NCI-H2107 treated with DMSO at 0.1 percent for 48 hours (cell line): Measurements from ENCODE around the gene BBX.

ENCODE experiments used
- DNase-seq: peaks from one replicate; lab custom pipeline; 2025; ENCODE audit not compliant: unreplicated experiment; lab: John Stamatoyannopoulos, UW

BBX gene

DNA sequence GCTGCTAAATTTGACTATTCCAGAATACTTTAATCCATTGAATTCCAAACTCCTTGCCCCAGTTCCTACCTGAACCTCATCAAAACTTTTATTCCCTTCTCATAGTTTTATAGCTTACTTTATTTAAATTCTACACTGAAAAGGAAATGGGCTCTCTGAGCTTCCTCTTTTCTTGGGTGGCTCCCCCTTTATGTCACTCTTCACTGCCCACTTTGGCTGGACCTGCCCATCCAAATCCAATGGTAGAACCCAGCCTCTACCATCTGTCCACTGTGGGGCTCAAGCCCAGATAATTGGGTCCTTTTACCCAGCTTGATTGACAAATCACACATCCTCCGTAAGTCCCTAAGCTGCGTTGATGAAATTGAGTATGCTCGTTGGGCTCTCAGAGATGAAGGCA lies 216.5 kb downstream of the BBX start:
- no peak for DNase-seq

DNA sequence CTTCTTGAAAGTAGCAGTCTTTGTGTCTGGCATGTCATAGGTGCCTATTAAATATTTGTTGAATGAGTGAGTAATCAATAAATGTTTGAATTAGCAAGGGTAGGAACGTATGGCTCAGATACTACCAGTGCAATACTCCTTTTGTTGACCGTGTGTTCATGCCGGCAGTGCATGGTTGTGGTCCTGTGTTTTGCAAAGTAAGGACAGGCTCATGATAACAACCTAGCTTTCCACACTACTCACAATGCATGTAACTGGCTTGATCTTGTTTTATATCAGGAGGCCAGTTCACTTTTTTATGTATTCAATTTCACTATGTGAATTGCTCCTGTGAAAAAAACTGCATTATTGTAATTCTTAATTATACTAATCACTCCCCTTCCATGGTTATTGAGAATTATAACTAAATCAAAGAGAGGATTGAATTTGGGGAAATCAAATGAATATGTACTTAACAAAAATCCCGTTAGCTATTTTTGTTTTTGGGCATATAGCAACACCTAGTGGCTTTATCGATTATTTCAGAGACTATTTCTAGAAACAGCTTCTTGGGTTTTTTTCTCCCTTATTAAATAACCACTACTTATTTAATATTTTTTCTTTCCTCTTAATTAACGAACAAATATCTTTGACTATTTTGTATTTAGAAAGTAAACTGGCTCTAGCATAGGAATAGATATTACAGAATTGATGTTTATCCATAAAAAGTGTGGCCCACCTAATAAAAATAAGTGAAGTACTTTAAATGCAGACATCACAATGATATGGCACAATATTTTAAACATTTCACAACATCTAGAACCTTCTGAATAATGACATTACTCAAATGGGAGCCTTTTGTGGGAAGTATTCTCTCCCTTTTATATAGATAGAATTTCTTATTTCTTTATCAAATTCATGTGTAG lies 218.5 kb downstream of the BBX start:
- no peak for DNase-seq

GRCh38 chr3:107745354-107745753 lies 222.6 kb downstream of the BBX start:
- DNase-seq, result no peak

- no peak for DNase-seq
Observed at GRCh38 chr3:107752202-107752990, 229.6 kb downstream of the BBX start.

DNA sequence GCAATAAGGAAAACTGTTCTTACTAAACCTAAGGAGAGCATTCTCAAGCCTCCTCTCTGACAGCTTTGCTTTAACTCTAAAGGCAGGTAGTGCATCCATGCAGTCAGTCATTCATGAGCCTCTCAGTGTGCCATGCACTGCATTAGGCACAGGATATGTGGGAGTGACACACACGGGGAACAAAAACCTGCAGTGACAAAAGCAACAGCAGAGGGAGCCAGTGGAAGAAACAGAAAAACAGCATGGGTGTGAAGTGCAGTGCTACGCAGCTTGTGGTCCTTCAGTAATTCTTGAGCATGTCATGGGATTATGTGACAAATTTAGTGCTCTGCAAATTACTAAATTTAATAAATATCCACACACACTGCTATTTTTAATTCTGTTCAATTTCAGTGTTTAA lies 230.7 kb downstream of the BBX start:
- peak; percentile 68 for DNase-seq

DNA sequence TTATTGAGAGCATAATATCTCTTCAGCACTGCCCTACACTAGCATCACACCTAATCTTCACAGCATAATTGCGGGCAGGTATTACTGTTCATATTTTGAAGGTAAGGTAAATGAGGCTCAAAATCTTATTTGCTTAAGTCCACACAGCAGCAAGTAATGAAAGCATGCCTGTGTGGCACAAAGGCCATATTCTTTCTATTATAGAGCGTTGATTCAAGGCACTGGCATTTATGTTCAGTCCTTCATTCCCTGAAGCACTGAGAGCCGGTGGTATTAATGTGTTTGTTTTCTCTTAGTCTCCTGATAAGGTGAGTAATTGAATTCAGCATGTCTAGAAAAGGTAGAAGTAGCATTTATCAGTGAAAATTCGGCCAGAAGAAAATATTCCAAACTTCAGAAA lies 231.2 kb downstream of the BBX start:
- DNase-seq, result no peak

DNA sequence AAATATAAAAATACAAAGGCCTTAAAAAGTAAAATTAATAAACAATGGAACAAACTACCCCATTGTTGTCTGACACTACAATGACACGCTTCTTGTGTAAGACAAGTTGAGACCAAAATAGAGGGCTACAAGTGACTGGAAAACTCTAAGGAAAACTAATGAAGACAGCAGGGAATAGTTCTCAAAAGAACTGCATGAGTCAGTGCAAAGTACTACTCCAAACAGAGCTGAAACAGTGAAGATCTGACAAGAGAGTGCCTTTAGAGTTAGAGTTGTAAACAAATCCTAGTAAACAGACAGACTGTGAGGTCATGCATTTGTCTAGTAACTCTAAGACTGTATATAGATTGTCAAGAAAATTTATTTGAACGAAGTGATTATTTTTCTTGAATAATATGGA lies 233.9 kb downstream of the BBX start:
- DNase-seq, result no peak

- DNase-seq, result no peak
Observed at GRCh38 chr3:107757140-107757539, 234.4 kb downstream of the BBX start.

GRCh38 chr3:107760144-107760543 lies 237.4 kb downstream of the BBX start:
- DNase-seq, result no peak

GRCh38 chr3:107761391-107761790 lies 238.6 kb downstream of the BBX start:
- no peak for DNase-seq

- DNase-seq, result no peak
Observed at GRCh38 chr3:107765524-107765923, 242.8 kb downstream of the BBX start.

GRCh38 chr3:107767897-107768605 lies 245.3 kb downstream of the BBX start:
- DNase-seq, result no peak

DNA sequence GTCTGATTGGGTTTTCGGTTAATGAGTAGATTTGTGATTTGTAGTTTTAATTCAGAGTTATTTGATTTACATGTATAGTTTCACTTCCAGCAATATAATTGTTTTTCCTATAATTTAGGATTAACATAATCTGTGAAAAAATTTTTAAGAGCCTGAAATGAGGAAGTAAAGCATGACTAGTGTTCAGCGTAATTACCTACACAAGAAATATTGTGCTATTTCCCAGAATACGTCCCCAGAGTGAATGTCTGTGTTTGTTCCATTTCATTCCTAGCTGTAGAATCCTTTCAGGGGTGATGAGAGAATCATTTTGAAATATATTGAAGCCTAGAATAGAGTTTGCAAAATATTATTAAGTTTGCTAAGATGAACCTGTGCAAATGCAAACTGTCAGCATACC lies 247.1 kb downstream of the BBX start:
- DNase-seq, result no peak

DNA sequence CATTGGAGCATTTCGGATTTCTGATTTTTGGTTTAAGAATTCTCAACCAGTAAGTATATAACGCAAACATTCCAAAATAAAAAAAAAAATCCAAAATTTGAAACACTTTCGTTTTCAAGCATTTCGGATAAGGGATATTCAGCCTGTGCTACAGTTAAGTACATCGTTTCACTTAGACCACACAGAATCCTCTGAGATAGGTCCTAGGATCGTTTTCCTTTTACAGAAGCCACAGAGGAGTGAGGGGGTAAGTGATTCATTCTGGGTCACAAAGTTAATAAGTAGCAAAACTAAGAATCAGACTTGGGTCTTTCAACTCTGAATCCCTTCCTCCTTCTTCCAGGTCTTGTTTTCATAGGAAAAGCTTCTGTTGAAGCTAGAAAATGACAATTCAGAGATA lies 249.3 kb downstream of the BBX start:
- DNase-seq, result no peak

GRCh38 chr3:107775974-107776373 lies 253.2 kb downstream of the BBX start:
- DNase-seq, result peak; percentile 94

DNA sequence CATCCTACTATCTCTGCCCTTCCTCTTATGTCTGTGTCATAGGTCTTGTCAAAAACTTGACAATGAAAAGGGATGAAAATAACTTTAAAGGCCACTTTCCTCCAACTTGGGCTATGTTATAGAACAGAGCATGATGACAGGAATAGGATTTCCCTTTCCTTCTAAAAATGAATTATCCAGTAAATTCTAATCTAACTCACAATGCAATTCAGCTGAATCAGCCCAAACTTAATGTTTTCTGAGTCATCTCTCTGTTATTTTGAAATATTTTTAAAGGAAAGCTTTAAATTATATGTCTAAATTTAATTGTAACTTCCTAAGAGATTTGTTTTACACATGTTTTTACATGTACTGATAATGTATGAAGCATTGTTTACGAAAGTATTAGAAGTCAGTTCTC lies 258.5 kb downstream of the BBX start:
- DNase-seq, result no peak

DNA sequence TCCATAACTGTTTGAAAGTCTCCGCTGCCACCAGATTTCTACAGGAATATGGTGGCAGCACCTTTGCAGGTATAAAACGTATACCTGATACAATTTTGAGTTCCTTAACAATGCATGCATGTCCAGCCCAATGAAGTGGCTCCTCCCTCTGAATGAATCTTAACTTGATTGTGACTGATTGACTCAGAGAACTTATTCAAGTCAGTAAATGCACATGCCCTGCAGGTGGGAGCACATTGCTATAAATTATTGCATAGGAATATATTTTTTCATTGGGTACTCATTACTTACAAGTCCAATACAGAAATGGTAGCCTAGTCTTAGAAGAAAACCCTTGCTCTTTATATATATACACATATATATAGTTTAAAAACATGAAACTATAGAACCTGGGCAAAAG lies 259.3 kb downstream of the BBX start:
- DNase-seq, result no peak

DNA sequence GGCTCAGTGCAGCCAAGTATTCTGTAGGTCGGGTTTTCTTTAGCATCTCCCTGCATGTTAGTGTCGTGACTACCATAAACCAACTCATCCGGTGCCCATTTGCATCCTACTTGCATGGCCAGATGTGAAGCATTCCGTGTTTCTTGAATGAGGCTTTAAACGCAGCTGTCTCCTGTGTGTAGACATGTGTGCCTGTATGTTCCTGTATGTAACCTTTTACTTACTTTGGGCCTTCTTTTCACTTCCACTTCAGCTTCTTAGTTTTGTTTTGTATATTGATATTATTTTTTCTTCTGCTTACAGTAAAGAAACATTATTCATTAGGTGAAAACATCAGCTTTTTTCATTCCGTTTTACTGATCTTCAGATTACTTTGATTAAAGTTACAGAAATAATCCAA lies 267.9 kb downstream of the BBX start:
- no peak for DNase-seq

DNA sequence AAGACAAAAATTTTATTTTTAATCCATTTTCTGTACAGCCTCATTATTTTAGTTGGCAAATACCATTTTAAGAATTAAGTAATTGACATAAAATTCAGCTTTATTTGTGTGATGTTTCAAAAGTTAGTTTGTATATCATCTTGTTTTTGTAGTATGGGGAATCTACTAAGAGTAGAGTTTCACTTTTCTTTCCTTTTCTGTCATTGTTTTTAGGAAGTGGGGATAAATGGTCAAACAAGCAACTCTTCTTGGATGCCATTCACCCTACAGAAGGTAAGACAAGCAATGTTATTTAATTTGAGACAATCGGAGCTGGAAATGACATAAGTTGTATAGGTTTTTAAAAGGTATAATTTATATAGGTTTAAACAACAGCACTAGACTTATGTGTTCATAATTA lies 268.3 kb downstream of the BBX start:
- DNase-seq, result no peak

DNA sequence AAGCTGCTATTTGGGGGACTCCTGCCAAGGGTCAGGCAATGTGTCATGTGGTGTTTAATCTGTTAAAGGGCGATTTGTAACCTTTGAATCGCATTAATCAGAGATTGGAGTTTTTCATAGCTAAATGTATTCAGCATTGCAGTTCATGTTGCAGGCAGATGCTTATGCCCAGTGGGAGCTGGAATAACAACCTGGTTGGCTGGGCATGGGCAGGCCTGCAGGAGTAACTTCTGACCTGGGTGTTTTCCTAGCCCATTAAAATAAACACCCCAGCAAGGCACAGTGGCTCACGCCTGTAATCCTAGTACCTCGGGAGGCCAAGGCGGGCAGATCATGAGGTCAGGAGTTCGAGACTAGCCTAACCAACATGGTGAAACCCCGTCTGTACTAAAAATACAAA lies 268.7 kb downstream of the BBX start:
- DNase-seq, result no peak

GRCh38 chr3:107794664-107795443 lies 272.1 kb downstream of the BBX start:
- DNase-seq, result peak; percentile 7
